GM10266 (cell line): ENCODE measurements around the gene MAST4.
A peak's percentile ranks its signal among the peaks of the same experiment; 100 is the strongest.
"Not testable (repeated sequence)": the region's sequence is repeated elsewhere in the genome, so short reads cannot be mapped to it uniquely, and the experiment has no call there.

Source experiments
- DNase-seq: peaks from one replicate; pipeline ENCODE4 v3.0.0; 2012; ENCODE audit errors: extremely low spot score
- TF ChIP-seq, protein P1 (sequence below): IDR thresholded peaks from 2 replicates; pipeline ENCODE4 v1.5.1; 2012; ENCODE audit warnings: mild to moderate bottlenecking, low read depth; ENCODE audit not compliant: control insufficient read depth, insufficient read depth; ENCODE audit errors: missing control alignments

MAST4 gene

DNA sequence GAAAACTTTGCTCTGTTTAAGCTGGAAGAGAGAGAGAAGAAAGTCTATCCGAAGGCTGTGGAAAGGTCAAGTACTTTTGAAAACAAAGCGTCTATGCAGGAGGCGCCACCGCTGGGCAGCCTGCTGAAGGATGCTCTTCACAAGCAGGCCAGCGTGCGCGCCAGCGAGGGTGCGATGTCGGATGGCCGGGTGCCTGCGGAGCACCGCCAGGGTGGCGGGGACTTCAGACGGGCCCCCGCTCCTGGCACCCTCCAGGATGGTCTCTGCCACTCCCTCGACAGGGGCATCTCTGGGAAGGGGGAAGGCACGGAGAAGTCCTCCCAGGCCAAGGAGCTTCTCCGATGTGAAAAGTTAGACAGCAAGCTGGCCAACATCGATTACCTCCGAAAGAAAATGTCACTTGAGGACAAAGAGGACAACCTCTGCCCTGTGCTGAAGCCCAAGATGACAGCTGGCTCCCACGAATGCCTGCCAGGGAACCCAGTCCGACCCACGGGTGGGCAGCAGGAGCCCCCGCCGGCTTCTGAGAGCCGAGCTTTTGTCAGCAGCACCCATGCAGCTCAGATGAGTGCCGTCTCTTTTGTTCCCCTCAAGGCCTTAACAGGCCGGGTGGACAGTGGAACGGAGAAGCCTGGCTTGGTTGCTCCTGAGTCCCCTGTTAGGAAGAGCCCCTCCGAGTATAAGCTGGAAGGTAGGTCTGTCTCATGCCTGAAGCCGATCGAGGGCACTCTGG, 567.8 kb downstream of the MAST4 start:
- no peak for DNase-seq

GRCh38 chr5:67164856-67165525, 568.8 kb downstream of the MAST4 start:
- TF ChIP-seq, protein P1, sequence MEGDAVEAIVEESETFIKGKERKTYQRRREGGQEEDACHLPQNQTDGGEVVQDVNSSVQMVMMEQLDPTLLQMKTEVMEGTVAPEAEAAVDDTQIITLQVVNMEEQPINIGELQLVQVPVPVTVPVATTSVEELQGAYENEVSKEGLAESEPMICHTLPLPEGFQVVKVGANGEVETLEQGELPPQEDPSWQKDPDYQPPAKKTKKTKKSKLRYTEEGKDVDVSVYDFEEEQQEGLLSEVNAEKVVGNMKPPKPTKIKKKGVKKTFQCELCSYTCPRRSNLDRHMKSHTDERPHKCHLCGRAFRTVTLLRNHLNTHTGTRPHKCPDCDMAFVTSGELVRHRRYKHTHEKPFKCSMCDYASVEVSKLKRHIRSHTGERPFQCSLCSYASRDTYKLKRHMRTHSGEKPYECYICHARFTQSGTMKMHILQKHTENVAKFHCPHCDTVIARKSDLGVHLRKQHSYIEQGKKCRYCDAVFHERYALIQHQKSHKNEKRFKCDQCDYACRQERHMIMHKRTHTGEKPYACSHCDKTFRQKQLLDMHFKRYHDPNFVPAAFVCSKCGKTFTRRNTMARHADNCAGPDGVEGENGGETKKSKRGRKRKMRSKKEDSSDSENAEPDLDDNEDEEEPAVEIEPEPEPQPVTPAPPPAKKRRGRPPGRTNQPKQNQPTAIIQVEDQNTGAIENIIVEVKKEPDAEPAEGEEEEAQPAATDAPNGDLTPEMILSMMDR: no peak
- no peak for DNase-seq

More for the DNA sequence above, 567.8 kb downstream of the MAST4 start:
- TF ChIP-seq, protein P1: no peak

DNA sequence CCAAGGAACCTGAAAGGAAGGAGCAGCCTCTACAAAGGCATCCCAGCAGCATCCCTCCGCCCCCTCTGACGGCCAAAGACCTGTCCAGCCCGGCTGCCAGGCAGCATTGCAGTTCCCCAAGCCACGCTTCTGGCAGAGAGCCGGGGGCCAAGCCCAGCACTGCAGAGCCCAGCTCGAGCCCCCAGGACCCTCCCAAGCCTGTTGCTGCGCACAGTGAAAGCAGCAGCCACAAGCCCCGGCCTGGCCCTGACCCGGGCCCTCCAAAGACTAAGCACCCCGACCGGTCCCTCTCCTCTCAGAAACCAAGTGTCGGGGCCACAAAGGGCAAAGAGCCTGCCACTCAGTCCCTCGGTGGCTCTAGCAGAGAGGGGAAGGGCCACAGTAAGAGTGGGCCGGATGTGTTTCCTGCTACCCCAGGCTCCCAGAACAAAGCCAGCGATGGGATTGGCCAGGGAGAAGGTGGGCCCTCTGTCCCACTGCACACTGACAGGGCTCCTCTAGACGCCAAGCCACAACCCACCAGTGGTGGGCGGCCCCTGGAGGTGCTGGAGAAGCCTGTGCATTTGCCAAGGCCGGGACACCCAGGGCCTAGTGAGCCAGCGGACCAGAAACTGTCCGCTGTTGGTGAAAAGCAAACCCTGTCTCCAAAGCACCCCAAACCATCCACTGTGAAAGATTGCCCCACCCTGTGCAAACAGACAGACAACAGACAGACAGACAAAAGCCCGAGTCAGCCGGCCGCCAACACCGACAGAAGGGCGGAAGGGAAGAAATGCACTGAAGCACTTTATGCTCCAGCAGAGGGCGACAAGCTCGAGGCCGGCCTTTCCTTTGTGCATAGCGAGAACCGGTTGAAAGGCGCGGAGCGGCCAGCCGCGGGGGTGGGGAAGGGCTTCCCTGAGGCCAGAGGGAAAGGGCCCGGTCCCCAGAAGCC, 569.6 kb downstream of the MAST4 start:
- TF ChIP-seq, protein P1: peak; percentile 88
- peak; percentile 82 for DNase-seq

GRCh38 chr5:67166460-67167285, 570.5 kb downstream of the MAST4 start:
- TF ChIP-seq, protein P1: no peak
- DNase-seq: no peak

DNA sequence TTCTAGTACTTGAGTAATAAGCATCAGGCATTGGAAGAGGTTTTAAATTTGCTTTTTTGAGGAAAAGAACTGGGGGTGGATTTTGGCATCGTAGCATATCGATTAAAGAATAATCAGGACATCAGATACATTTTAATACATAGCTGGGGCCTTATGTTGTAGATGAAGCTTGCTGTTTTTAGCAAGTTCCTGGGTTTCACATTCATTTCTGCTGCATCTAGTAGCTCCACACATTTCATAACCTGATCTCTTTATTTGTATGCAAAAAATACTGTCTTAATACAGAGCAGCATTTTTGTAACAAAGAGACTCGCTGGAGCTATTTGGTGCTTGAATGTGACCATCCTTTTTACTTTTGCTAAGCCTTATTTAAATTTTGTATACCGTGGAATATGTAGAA, 571.9 kb downstream of the MAST4 start:
- no peak for DNase-seq
- TF ChIP-seq, protein P1: no peak

DNA sequence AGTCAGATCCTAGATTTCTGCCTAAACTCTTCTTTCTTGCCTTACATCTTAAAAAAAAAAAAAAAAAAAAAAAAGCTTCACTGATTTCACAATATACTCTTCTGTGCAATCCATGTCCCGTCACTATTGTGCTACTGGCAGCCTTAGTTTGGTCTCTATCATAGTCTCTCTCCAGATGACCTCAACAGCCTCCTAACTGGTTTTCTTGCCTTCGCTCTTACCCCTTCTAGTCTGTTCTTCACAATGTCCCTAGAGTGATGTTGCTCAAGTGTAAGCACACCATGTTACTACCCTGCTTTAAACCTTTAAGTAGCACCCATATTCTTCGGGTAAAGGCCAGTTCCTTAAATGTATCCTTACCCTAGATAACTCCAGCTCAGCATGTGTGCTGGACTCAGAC, 574.6 kb downstream of the MAST4 start:
- no peak for DNase-seq
- TF ChIP-seq, protein P1: no peak

DNA sequence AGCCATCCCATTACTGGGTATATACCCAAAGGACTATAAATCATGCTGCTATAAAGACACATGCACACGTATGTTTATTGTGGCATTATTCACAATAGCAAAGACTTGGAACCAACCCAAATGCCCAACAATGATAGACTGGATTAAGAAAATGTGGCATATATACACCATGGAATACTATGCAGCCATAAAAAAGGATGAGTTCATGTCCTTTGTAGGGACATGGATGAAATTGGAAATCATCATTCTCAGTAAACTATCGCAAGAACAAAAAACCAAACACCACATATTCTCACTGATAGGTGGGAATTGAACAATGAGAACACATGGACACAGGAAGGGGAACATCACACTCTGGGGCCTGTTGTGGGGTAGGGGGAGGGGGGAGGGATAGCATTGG, 577.2 kb downstream of the MAST4 start:
- not testable (repeated sequence) for DNase-seq
